PC-9 (cell line): ENCODE measurements around the gene KIF1C. TPM values are rescaled to one million over a fixed set of nuclear protein-coding genes. Genes with fewer than 3 reads are reported as not detected.

Experiments
- BruUV-seq: library from RNA; stranded (reverse); fragments of 400-500 nt; replicated peaks from 2 replicates; lab custom pipeline; 2021; lab: Mats Ljungman, UMichigan
- CTCF ChIA-PET: fragments of 300-600 bp; sonication (Branson Sonifier 250); formaldehyde crosslinking; loops from one replicate; lab custom pipeline; 2022; ENCODE audit warnings: antibody characterized with exemption; lab: Charles Lee
- POLR2A ChIA-PET: fragments of 300-600 bp; sonication (Branson Sonifier 250); formaldehyde crosslinking; loops from one replicate; lab custom pipeline; 2022; ENCODE audit warnings: antibody characterized with exemption; ENCODE audit not compliant: unreplicated experiment; lab: Charles Lee
- DNase-seq, 2 experiments: peaks; one replicate each; pipeline versions ENCODE4 v3.0.0 to v3.0.0-alpha.2; 2015 to 2022; ENCODE audit warnings: mixed read lengths in 1 of 2
- H2AFZ ChIP-seq: fragments of 200-600 bp; sonication (generic); 2 replicates; pipeline ENCODE4 v1.8.1; 2017; ENCODE audit warnings: antibody characterized with exemption
- H3F3A ChIP-seq: fragments of 200-600 bp; sonication (generic); 2 replicates; pipeline ENCODE4 v1.8.1; 2017; ENCODE audit warnings: antibody characterized with exemption, mild to moderate bottlenecking, low read depth; ENCODE audit not compliant: insufficient read depth
- H3K27ac ChIP-seq: fragments of 200-600 bp; sonication (generic); 2 replicates; pipeline ENCODE4 v1.6.1; 2016; ENCODE audit warnings: mixed run types
- H3K27me3 ChIP-seq: fragments of 200-600 bp; sonication (generic); 2 replicates; pipeline ENCODE4 v1.6.1; 2016; ENCODE audit warnings: low read depth, mixed run types; ENCODE audit not compliant: insufficient read depth
- H3K36me3 ChIP-seq: fragments of 200-600 bp; sonication (generic); 2 replicates; pipeline ENCODE4 v1.6.1; 2016; ENCODE audit warnings: low read depth, mixed run types
- H3K4me1 ChIP-seq: fragments of 200-600 bp; sonication (generic); replicated peaks from 2 replicates; pipeline ENCODE4 v1.6.1; 2016; ENCODE audit warnings: mixed run types; ENCODE audit not compliant: insufficient read depth
- H3K4me2 ChIP-seq: fragments of 200-600 bp; sonication (generic); 2 replicates; pipeline ENCODE4 v1.6.1; 2017; ENCODE audit warnings: mixed run types
- H3K4me3 ChIP-seq: fragments of 200-600 bp; sonication (generic); 2 replicates; pipeline ENCODE4 v1.6.1; 2016; ENCODE audit warnings: mixed run types
- H3K79me2 ChIP-seq: fragments of 200-600 bp; sonication (generic); 2 replicates; pipeline ENCODE4 v1.6.1; 2017; ENCODE audit warnings: low read depth, mixed run types
- H3K9me2 ChIP-seq: fragments of 200-600 bp; sonication (generic); 2 replicates; pipeline ENCODE4 v1.8.1; 2017; ENCODE audit warnings: mild to moderate bottlenecking; ENCODE audit not compliant: insufficient read depth
- H3K9me3 ChIP-seq: fragments of 200-600 bp; sonication (generic); 2 replicates; pipeline ENCODE4 v1.8.1; 2016; ENCODE audit warnings: low read depth; ENCODE audit not compliant: insufficient read depth
- H4K20me1 ChIP-seq: fragments of 200-600 bp; sonication (generic); 2 replicates; pipeline ENCODE4 v1.8.1; 2017; ENCODE audit not compliant: insufficient read depth
- EZH2 ChIP-seq: fragments of 200-600 bp; sonication (generic); IDR thresholded peaks from 2 replicates; pipeline ENCODE4 v1.8.0; 2017; ENCODE audit warnings: antibody characterized with exemption, low read depth
- intact Hi-C: fragments of 100-400 bp; cut with micrococcal nuclease; formaldehyde crosslinking; loops from one replicate; pipeline ENCODE4 v1.10.0; 2022; ENCODE audit not compliant: unreplicated experiment
- total RNA-seq: library from RNA; stranded (reverse); gene quantifications from 2 replicates; pipeline ENCODE4 v1.2.3, GENCODE V29; 2021
- TF ChIP-seq, protein P1 (sequence below): fragments of 200-600 bp; sonication (generic); conservative IDR thresholded peaks from 2 replicates; pipeline ENCODE4 v1.6.1; 2017; ENCODE audit warnings: mixed run types, antibody characterized with exemption, mild to moderate bottlenecking, moderate library complexity

The KIF1C gene
- total RNA-seq, 1 experiment from 2014 or later, result 215 TPM

DNA sequence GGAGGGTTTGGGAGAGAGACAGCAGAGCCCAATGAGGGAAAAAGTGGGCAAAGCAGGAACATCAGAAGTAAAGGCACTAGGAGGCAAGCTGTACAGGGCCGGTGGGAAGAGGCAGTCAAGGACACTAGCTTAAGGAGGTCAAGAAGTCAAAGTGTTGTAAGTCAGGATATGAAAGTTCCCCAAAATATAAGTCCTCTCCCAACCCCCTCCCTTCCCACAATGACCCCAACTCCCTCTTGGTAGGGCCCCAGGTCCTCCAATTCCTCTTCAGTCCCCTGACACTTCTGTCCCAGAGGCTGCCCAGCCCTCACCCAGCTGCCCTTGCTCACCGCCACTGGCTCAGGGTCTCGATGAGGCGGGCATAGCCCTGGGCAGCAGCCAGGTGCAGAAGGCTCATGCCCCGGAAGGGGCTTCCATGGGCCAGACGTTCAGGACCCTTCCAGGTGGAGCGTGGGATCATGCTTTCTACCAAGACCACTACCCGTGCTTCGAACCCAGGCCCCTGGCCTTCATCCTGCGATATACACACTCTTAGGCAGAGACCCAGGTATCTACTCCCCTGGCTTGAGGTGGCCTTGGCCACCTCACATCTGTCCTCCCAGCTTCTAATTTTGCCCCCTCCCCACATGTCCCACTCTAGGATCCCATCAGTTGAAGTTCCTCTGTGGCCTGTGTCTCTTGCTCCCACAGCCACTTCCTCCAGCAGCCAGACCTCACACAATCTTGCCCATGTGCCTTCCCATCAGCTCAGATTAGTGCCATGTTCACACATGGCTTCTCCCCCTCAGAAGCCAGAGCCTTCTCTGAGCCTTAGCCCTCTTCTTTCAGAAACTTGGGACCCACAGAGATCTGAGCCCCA lies 24.3 kb upstream of the KIF1C start:
- peaks cover 25% of the 10 kb centered on the region; the same call in 1 of the 2 replicates for H3F3A ChIP-seq
- H4K20me1 ChIP-seq, result no peaks in the 10 kb centered on the region
- H2AFZ ChIP-seq, result no peak overlapping the region
- TF ChIP-seq, protein P1, sequence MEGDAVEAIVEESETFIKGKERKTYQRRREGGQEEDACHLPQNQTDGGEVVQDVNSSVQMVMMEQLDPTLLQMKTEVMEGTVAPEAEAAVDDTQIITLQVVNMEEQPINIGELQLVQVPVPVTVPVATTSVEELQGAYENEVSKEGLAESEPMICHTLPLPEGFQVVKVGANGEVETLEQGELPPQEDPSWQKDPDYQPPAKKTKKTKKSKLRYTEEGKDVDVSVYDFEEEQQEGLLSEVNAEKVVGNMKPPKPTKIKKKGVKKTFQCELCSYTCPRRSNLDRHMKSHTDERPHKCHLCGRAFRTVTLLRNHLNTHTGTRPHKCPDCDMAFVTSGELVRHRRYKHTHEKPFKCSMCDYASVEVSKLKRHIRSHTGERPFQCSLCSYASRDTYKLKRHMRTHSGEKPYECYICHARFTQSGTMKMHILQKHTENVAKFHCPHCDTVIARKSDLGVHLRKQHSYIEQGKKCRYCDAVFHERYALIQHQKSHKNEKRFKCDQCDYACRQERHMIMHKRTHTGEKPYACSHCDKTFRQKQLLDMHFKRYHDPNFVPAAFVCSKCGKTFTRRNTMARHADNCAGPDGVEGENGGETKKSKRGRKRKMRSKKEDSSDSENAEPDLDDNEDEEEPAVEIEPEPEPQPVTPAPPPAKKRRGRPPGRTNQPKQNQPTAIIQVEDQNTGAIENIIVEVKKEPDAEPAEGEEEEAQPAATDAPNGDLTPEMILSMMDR, result no peak
- no peak for TF ChIP-seq EZH2
- H3K27ac ChIP-seq, result no peak overlapping the region
- DNase-seq, result no peak
- no TSS peak for BruUV-seq
- H3K4me3 ChIP-seq, result no peak overlapping the region
- H3K9me3 ChIP-seq, result no peaks in the 10 kb centered on the region
- H3K4me2 ChIP-seq, result no peak overlapping the region
- peaks cover 28% of the 10 kb centered on the region for H3K79me2 ChIP-seq
- ChIA-PET CTCF (no interaction called here), POLR2A (interaction anchor here (0.7 kb wide), 1 partner anchor 311 kb away, joined by 6 read pairs; no protein-coding TSS in a partner anchor)
- no peaks in the 10 kb centered on the region for H3K27me3 ChIP-seq
- H3K36me3 ChIP-seq, result no peaks in the 10 kb centered on the region; the same call in 1 of the 2 replicates
- intact Hi-C loops, result no loop called here
- no peaks in the 10 kb centered on the region for H3K9me2 ChIP-seq
- H3K4me1 ChIP-seq, result peaks cover 11% of the 10 kb centered on the region

DNA sequence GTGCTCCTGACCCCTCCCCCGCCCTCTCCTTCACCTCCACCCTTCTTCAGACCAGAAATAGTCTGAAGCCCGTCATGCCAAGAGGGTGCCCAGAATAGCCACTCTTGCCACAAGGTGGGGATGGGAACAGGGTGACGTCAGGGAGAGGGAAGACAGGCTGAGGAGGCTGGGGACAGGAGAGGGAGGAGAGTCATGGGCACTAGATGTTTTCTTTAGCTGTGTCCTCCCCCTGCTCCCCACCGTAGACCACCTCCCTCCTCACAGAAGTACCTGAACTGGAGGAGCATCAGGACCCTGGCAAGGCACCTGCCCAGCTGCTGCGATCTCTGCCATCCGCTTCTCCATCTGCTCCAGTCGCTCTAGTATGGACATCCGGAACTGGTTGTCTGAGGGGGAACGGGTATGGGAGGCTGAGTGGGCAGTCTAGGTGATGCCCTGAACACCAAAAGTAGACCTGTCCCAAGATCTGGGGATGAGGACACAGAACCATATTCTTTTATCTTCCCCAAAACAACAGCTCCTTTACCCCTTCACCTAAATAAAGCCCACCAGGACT lies 23.6 kb upstream of the KIF1C start:
- intact Hi-C loops, result no loop called here
- Histone ChIP-seq H3K9me2 (no peaks in the 10 kb centered on the region), H3K79me2 (peaks cover 21% of the 10 kb centered on the region), H4K20me1 (no peaks in the 10 kb centered on the region), H3K4me2 (no peak overlapping the region), H3K36me3 (no peaks in the 10 kb centered on the region; the same call in 1 of the 2 replicates), H3K27ac (no peak overlapping the region), H3K4me3 (no peak overlapping the region), H2AFZ (no peak overlapping the region), H3K9me3 (no peaks in the 10 kb centered on the region), H3K27me3 (no peaks in the 10 kb centered on the region), H3K4me1 (peaks cover 11% of the 10 kb centered on the region), H3F3A (peaks cover 18% of the 10 kb centered on the region; the same call in 1 of the 2 replicates)
- TF ChIP-seq, protein P1, result no peak
- no peak for TF ChIP-seq EZH2
- POLR2A ChIA-PET, result no interaction called here
- CTCF ChIA-PET, result no interaction called here
- BruUV-seq, result no TSS peak
- no peak for DNase-seq

DNA sequence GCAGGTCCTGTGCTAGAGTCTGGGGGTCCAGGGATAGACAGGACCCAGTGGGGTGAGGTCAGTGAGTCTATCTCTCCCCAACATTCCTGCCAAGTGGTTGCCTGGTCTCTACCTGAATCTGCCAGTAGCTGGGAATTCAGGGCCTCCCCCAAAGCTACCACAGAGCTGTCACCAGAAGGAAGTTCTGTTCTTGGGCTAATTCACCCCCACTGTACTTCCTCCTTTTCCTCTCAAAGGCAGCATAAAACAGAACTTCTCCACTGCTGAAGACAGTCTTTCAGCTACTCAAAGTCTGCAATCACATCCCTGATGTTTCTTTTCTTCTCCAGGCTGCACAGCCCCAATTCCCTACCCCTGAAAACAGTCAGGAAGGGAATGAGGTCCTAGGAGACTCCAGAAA lies 19.0 kb upstream of the KIF1C start:
- no peaks in the 10 kb centered on the region for H3K9me3 ChIP-seq
- intact Hi-C loops, result no loop called here
- H3K27me3 ChIP-seq, result no peaks in the 10 kb centered on the region
- no peaks in the 10 kb centered on the region for H3K9me2 ChIP-seq
- H3K4me1 ChIP-seq, result no peaks in the 10 kb centered on the region
- H4K20me1 ChIP-seq, result peaks cover 3% of the 10 kb centered on the region; the same call in 1 of the 2 replicates
- TF ChIP-seq, protein P1, result no peak
- no peak for TF ChIP-seq EZH2
- H3K36me3 ChIP-seq, result no peaks in the 10 kb centered on the region
- CTCF ChIA-PET, result no interaction called here
- H3K79me2 ChIP-seq, result no peaks in the 10 kb centered on the region
- BruUV-seq, result no TSS peak
- POLR2A ChIA-PET, result no interaction called here
- no peak overlapping the region for H3K4me3 ChIP-seq
- no peaks in the 10 kb centered on the region; the same call in 1 of the 2 replicates for H3F3A ChIP-seq
- no peak overlapping the region for H3K4me2 ChIP-seq
- no peak overlapping the region for H3K27ac ChIP-seq
- H2AFZ ChIP-seq, result no peak overlapping the region
- DNase-seq, result no peak
